ENCODE data around the gene HTR1A. TPM values are rescaled to one million over a fixed set of nuclear protein-coding genes. Genes with fewer than 3 reads are reported as not detected.

HTR1A gene
- total RNA-seq, 1 donor from 2014 or later: 18.2 TPM

Other genes starting within 250 kb of the HTR1A start
- 102 TPM for gene RNF180, start 203.4 kb upstream of the HTR1A start, total RNA-seq

Measured in occipital lobe (tissue), 1 donor.